ENCODE data around the gene PHYHIPL.

GRCh38 chr10:59148701-59149100 lies 27.7 kb upstream of the PHYHIPL start:
- TF ChIP-seq MAX (IDR thresholded peaks at IDR 0.05; ENCODE audit: insufficient read depth, insufficient read length) (no peak), CTCF (IDR thresholded peaks at IDR 0.05; ENCODE audit: extremely low read depth in 1 of 2, insufficient read depth in 1 of 2, low read depth in 1 of 2, low read length in 2 of 2) (no peak), POLR2A (IDR thresholded peaks at IDR 0.05; ENCODE audit: low read depth, low read length) (no peak), MYC (IDR thresholded peaks at IDR 0.05; ENCODE audit: low read depth, low read length) (no peak), EZH2 (IDR thresholded peaks at IDR 0.05; ENCODE audit: borderline replicate concordance, low read depth, low read length, severe bottlenecking) (no peak), POLR2AphosphoS5 (IDR thresholded peaks at IDR 0.05; ENCODE audit: insufficient read depth, low read depth, low read length) (no peak)

Measured in endothelial cell of umbilical vein (primary cell).